ENCODE results near the gene TSPEAR. TPM values are rescaled to one million over a fixed set of nuclear protein-coding genes. Genes with fewer than 3 reads are reported as not detected.

The TSPEAR gene
- total RNA-seq, 1 donor from 2014 or later, result not detected

GRCh38 chr21:44573630-44574456 is 137.5 kb downstream of the TSPEAR start, which contains the start of gene KRTAP10-4:
Gene KRTAP10-4 (plus strand): TSS chr21:44573729. CDS start chr21:44573759, 30 bp downstream.

DNA sequence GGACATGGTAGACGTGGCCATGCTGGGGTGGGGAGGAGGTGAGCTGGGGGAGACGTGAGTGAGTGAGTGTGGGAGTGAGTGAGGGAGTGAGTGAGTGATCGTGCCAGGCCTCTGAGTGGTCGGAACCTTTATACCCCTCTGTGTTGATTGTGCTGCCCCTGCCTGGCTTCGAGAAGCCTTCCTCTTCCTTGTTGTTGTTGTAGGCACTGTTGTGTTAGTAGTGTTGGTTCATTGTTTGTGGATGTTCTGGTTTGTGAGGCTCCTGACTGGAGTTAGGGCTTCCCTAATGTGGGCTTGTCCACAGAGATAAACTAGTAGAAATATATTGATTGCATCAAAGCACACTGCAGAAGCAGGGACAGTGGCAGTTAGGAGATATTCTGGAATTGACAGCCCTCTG is 152.7 kb downstream of the TSPEAR start, which contains the start of gene KRTAP10-3:
Gene KRTAP10-3 (minus strand): TSS at position 101 of the 400 bp plus-strand sequence. CDS start 80 bp downstream, at position 21.

GRCh38 chr21:44551340-44551961 is 159.9 kb downstream of the TSPEAR start, which contains the start of gene KRTAP10-2:
Gene KRTAP10-2 (minus strand): TSS chr21:44551505. CDS start chr21:44551458, 47 bp downstream.

GRCh38 chr21:44539991-44540666 is 171.2 kb downstream of the TSPEAR start, which contains the start of gene KRTAP10-1:
Gene KRTAP10-1 (minus strand): TSS chr21:44540195. CDS start chr21:44540150, 45 bp downstream.

GRCh38 chr21:44454747-44455523 is 256.4 kb downstream of the TSPEAR start, which contains the start of gene LRRC3:
Gene LRRC3 (plus strand): TSS chr21:44455510. CDS start chr21:44456645, 1,135 bp downstream.

Other genes with a start within 250 kb of the TSPEAR start
- gene KRTAP10-1, start 171.4 kb downstream of the TSPEAR start, total RNA-seq, result not detected in 2 replicates
- gene KRTAP10-2, start 160.1 kb downstream of the TSPEAR start, total RNA-seq, result not detected in 2 replicates
- not detected in 2 replicates for gene KRTAP10-3, start 152.8 kb downstream of the TSPEAR start, total RNA-seq
- not detected in 2 replicates for gene KRTAP10-4, start 137.8 kb downstream of the TSPEAR start, total RNA-seq
- gene KRTAP10-5, start 131.0 kb downstream of the TSPEAR start, total RNA-seq, result not detected in 2 replicates
- not detected in 2 replicates for gene KRTAP10-6, start 119.1 kb downstream of the TSPEAR start, total RNA-seq
- gene KRTAP10-7, start 111.0 kb downstream of the TSPEAR start, total RNA-seq, result not detected in 2 replicates
- not detected in 2 replicates for gene KRTAP10-8, start 99.5 kb downstream of the TSPEAR start, total RNA-seq
- not detected in 2 replicates for gene KRTAP10-9, start 84.5 kb downstream of the TSPEAR start, total RNA-seq
- not detected in 2 replicates for gene KRTAP10-10, start 74.2 kb downstream of the TSPEAR start, total RNA-seq
- gene KRTAP10-11, start 65.2 kb downstream of the TSPEAR start, total RNA-seq, result not detected in 2 replicates
- not detected in 2 replicates for gene KRTAP12-4, start 56.9 kb downstream of the TSPEAR start, total RNA-seq
- gene KRTAP12-3, start 53.6 kb downstream of the TSPEAR start, total RNA-seq, result not detected in 2 replicates
- gene KRTAP12-2, start 44.6 kb downstream of the TSPEAR start, total RNA-seq, result not detected in 2 replicates
- not detected in 2 replicates for gene KRTAP12-1, start 29.4 kb downstream of the TSPEAR start, total RNA-seq
- not detected in 2 replicates for gene KRTAP10-12, start 14.4 kb downstream of the TSPEAR start, total RNA-seq
- 32.1 and 38.8 TPM in 2 replicates for gene UBE2G2, start 90.2 kb upstream of the TSPEAR start, total RNA-seq
- gene SUMO3, start 106.5 kb upstream of the TSPEAR start, total RNA-seq, result 51.8 and 69.6 TPM in 2 replicates
- 213 and 304 TPM in 2 replicates for gene PTTG1IP, start 162.1 kb upstream of the TSPEAR start, total RNA-seq
- 2.2 TPM in 1 of 2 replicates, not detected in the other for gene ITGB2, start 209.3 kb upstream of the TSPEAR start, total RNA-seq
- 15.2 and 21.3 TPM in 2 replicates for gene SLX9, start 228.5 kb upstream of the TSPEAR start, total RNA-seq

Measured in mesangial cell (primary cell).